Measurements from ENCODE around the gene RELL2.
A peak's percentile ranks its signal among the peaks of the same experiment; 100 is the strongest.
"Not testable (repeated sequence)": the region's sequence is repeated elsewhere in the genome, so short reads cannot be mapped to it uniquely, and the experiment has no call there.

RELL2 gene

GRCh38 chr5:141636413-141637122 lies at the start of gene RELL2, which contains the start of gene HDAC3:
RELL2 (plus strand) TSS chr5:141636997; CDS start chr5:141638226, 1,229 bp downstream.
HDAC3 (minus strand) TSS chr5:141636849; CDS start chr5:141636790, 59 bp downstream.
- peak; percentile 91 to 95 for DNase-seq

GRCh38 chr5:141590127-141590526 lies 46.7 kb upstream of the RELL2 start:
- DNase-seq = no peak

GRCh38 chr5:141596867-141597266 lies 39.9 kb upstream of the RELL2 start:
- DNase-seq = no peak

- no peak for DNase-seq
These were observed 39.4 kb upstream of the RELL2 start for GRCh38 chr5:141597394-141597793.

- no peak for DNase-seq
These were observed 39.0 kb upstream of the RELL2 start for GRCh38 chr5:141597814-141598213.

GRCh38 chr5:141598391-141599345 lies 38.1 kb upstream of the RELL2 start:
- DNase-seq = no peak

GRCh38 chr5:141602606-141603005 lies 34.2 kb upstream of the RELL2 start:
- no peak for DNase-seq

- no peak for DNase-seq
These were observed 32.7 kb upstream of the RELL2 start for GRCh38 chr5:141603923-141604717.

GRCh38 chr5:141605523-141606277 lies 31.1 kb upstream of the RELL2 start:
- peak; percentile 64 for DNase-seq

- DNase-seq = no peak
These were observed 28.8 kb upstream of the RELL2 start for GRCh38 chr5:141608046-141608445.

GRCh38 chr5:141608557-141608956 lies 28.2 kb upstream of the RELL2 start:
- no peak for DNase-seq

- DNase-seq = no peak
These were observed 27.8 kb upstream of the RELL2 start for GRCh38 chr5:141609044-141609443.

GRCh38 chr5:141609921-141610320 lies 26.9 kb upstream of the RELL2 start:
- not testable (repeated sequence) for DNase-seq

GRCh38 chr5:141611289-141611688 lies 25.5 kb upstream of the RELL2 start:
- DNase-seq = no peak

- no peak for DNase-seq
These were observed 23.5 kb upstream of the RELL2 start for GRCh38 chr5:141613344-141613743.

GRCh38 chr5:141615991-141616720 lies 20.6 kb upstream of the RELL2 start:
- DNase-seq = peak; percentile 53 to 62

- DNase-seq = no peak
These were observed 19.7 kb upstream of the RELL2 start for GRCh38 chr5:141617128-141617527.

- no peak for DNase-seq
These were observed 19.1 kb upstream of the RELL2 start for GRCh38 chr5:141617682-141618029.

- peak; percentile 46 to 60 for DNase-seq
These were observed 18.6 kb upstream of the RELL2 start for GRCh38 chr5:141618030-141618803.

GRCh38 chr5:141618804-141619554 lies 17.8 kb upstream of the RELL2 start, which contains the start of gene DIAPH1:
DIAPH1 (minus strand) TSS chr5:141619000; CDS start chr5:141618914, 86 bp downstream.
- DNase-seq = peak; percentile 99 to 100
